Common myeloid progenitor, CD34-positive (primary cell): ENCODE measurements around the gene BMP7.

ENCODE experiments used
- CTCF ChIA-PET: fragments of 350-600 bp; sonication (Branson Sonifier 250); formaldehyde crosslinking; loops from one replicate; lab custom pipeline; 2021; ENCODE audit warnings: antibody characterized with exemption; lab: Charles Lee
- POLR2A ChIA-PET: fragments of 350-600 bp; sonication (Branson Sonifier 250); formaldehyde crosslinking; loops from one replicate; lab custom pipeline; 2021; ENCODE audit warnings: antibody characterized with exemption; lab: Charles Lee
- DNase-seq, 3 donors: peaks; one replicate each; pipeline versions ENCODE4 v3.0.0 to v3.0.0-alpha.2; 2013
- H3K27ac ChIP-seq, 2 experiments: 1 replicate in 1 of 2; 2 replicates in 1 of 2; pipeline ENCODE4 v1.7.0; 2013; ENCODE audit warnings: inconsistent platforms in 2 of 2, low read length in 2 of 2, mild to moderate bottlenecking in 2 of 2, low read depth in 1 of 2, moderate library complexity in 1 of 2; ENCODE audit not compliant: severe bottlenecking in 2 of 2, insufficient read depth in 1 of 2, poor library complexity in 1 of 2
- H3K27me3 ChIP-seq, 5 experiments: replicated peaks in 2 of 5; 1 replicate in 3 of 5; 2 replicates in 2 of 5; pipeline versions ENCODE4 v1.6.1 to v1.7.0; 2013; ENCODE audit warnings: low read length in 4 of 5, mild to moderate bottlenecking in 2 of 5, moderate library complexity in 2 of 5, inconsistent platforms in 1 of 5; ENCODE audit not compliant: insufficient read depth in 5 of 5, control insufficient read depth in 4 of 5
- H3K36me3 ChIP-seq, 4 experiments: 1 replicate in 2 of 4; 2 replicates in 2 of 4; pipeline versions ENCODE4 v1.6.1 to v1.7.0; 2013; ENCODE audit warnings: low read length in 3 of 4, control low read depth in 1 of 4, mild to moderate bottlenecking in 1 of 4; ENCODE audit not compliant: control insufficient read depth in 4 of 4, insufficient read depth in 4 of 4
- H3K4me1 ChIP-seq, 4 experiments: 1 replicate in 3 of 4; 2 replicates in 1 of 4; pipeline versions ENCODE4 v1.6.1 to v1.7.1; 2013; ENCODE audit warnings: low read length in 3 of 4, mild to moderate bottlenecking in 3 of 4, control low read depth in 1 of 4, inconsistent platforms in 1 of 4, moderate library complexity in 1 of 4; ENCODE audit not compliant: control insufficient read depth in 4 of 4, insufficient read depth in 4 of 4; ENCODE audit errors: control extremely low read depth in 1 of 4
- H3K4me3 ChIP-seq, 7 experiments: 1 replicate in 4 of 7; 2 replicates in 3 of 7; pipeline versions ENCODE4 v1.5.1 to v1.7.0; 2013; ENCODE audit warnings: mild to moderate bottlenecking in 7 of 7, low read length in 6 of 7, moderate library complexity in 6 of 7, inconsistent platforms in 2 of 7, low read depth in 2 of 7, control low read depth in 1 of 7; ENCODE audit not compliant: insufficient read depth in 4 of 7, control insufficient read depth in 1 of 7; ENCODE audit errors: extremely low read depth in 1 of 7
- H3K9me3 ChIP-seq, 5 experiments: 1 replicate in 4 of 5; 2 replicates in 1 of 5; pipeline versions ENCODE4 v1.6.1 to v1.7.1; 2013; ENCODE audit warnings: low read length in 4 of 5, mild to moderate bottlenecking in 2 of 5, inconsistent platforms in 1 of 5, low read depth in 1 of 5, moderate library complexity in 1 of 5; ENCODE audit not compliant: control insufficient read depth in 4 of 5, insufficient read depth in 2 of 5; ENCODE audit errors: control extremely low read depth in 1 of 5
- WGBS: methylation state at CpG from one replicate; pipeline ENCODE4 v1.1.5; 2013; ENCODE audit not compliant: insufficient coverage; 5-methylcytosine and 5-hydroxymethylcytosine counted together

BMP7 gene

GRCh38 chr20:57310821-57311514, 44.5 kb upstream of the BMP7 start:
- no peaks in the 10 kb centered on the region for H3K36me3 ChIP-seq
- over 99% methylated on average over 10 of the region's 11 CpGs for WGBS
- POLR2A ChIA-PET: no interaction called here

GRCh38 chr20:57309544-57310115, 43.2 kb upstream of the BMP7 start:
- ChIA-PET POLR2A (no interaction called here), CTCF (no interaction called here)
- 88% methylated on average over 9 of the region's 9 CpGs for WGBS
- Histone ChIP-seq H3K27me3 (peaks cover 5 to 64% (median 20%) of the 10 kb centered on the region in 5 experiments), H3K4me3 (no peak overlapping the region), H3K4me1 (no peaks in the 10 kb centered on the region), H3K36me3 (no peaks in the 10 kb centered on the region), H3K27ac (no peak overlapping the region), H3K9me3 (no peaks in the 10 kb centered on the region)
- no peak for DNase-seq

More at GRCh38 chr20:57310821-57311514, 44.5 kb upstream of the BMP7 start:
- Histone ChIP-seq H3K27ac (no peak overlapping the region), H3K9me3 (no peaks in the 10 kb centered on the region), H3K4me3 (no peak overlapping the region), H3K27me3 (peaks cover 5 to 62% (median 20%) of the 10 kb centered on the region in 5 experiments), H3K4me1 (no peaks in the 10 kb centered on the region)
- CTCF ChIA-PET: no interaction called here
- DNase-seq: no peak

GRCh38 chr20:57308451-57309271, 42.2 kb upstream of the BMP7 start:
- Histone ChIP-seq H3K4me3 (no peak overlapping the region), H3K27me3 (peaks cover 4 to 61% (median 16%) of the 10 kb centered on the region in 5 experiments), H3K9me3 (no peaks in the 10 kb centered on the region), H3K27ac (no peak overlapping the region), H3K4me1 (no peaks in the 10 kb centered on the region), H3K36me3 (no peaks in the 10 kb centered on the region)
- WGBS: 67% methylated on average over 8 of the region's 13 CpGs
- CTCF ChIA-PET: no interaction called here
- no peak for DNase-seq
- POLR2A ChIA-PET: no interaction called here

- WGBS: 95% methylated on average over 5 of the region's 5 CpGs
- ChIA-PET POLR2A (interaction anchor here (0.6 kb wide), 1 partner anchor 54 kb away, joined by 3 read pairs; no protein-coding TSS in a partner anchor), CTCF (interaction anchor here (1.0 kb wide), 1 partner anchor 153 kb away, joined by 3 read pairs; no protein-coding TSS in a partner anchor)
- H3K4me1 ChIP-seq: no peaks in the 10 kb centered on the region
- DNase-seq: no peak
- H3K4me3 ChIP-seq: no peak overlapping the region
- H3K27ac ChIP-seq: no peak overlapping the region
- no peaks in the 10 kb centered on the region for H3K9me3 ChIP-seq
- no peaks in the 10 kb centered on the region for H3K36me3 ChIP-seq
- peaks cover 0 to 51% (median 5%) of the 10 kb centered on the region in 5 experiments for H3K27me3 ChIP-seq
These were observed 40.3 kb upstream of the BMP7 start for GRCh38 chr20:57306747-57307146.

GRCh38 chr20:57301026-57301425, 34.6 kb upstream of the BMP7 start:
- CTCF ChIA-PET: no interaction called here
- POLR2A ChIA-PET: no interaction called here
- no peak overlapping the region for H3K4me3 ChIP-seq
- no peak for DNase-seq
- peaks cover 0 to 1% (median 0%) of the 10 kb centered on the region in 5 experiments for H3K9me3 ChIP-seq
- H3K36me3 ChIP-seq: no peaks in the 10 kb centered on the region
- H3K4me1 ChIP-seq: no peaks in the 10 kb centered on the region
- peaks cover 0 to 30% (median 0%) of the 10 kb centered on the region in 5 experiments for H3K27me3 ChIP-seq
- 73% methylated on average over 14 of the region's 14 CpGs for WGBS
- H3K27ac ChIP-seq: no peak overlapping the region

GRCh38 chr20:57298457-57298856, 32.0 kb upstream of the BMP7 start:
- Histone ChIP-seq H3K27ac (no peak overlapping the region), H3K36me3 (no peaks in the 10 kb centered on the region), H3K9me3 (peaks cover 0 to 1% (median 0%) of the 10 kb centered on the region in 5 experiments), H3K4me3 (no peak overlapping the region), H3K4me1 (no peaks in the 10 kb centered on the region), H3K27me3 (peaks cover 0 to 41% (median 2%) of the 10 kb centered on the region in 5 experiments)
- POLR2A ChIA-PET: no interaction called here
- DNase-seq: no peak
- CTCF ChIA-PET: no interaction called here
- 92% methylated on average over 1 of the region's 4 CpGs for WGBS
